ENCODE results near the gene MMP8. TPM values are rescaled to one million over a fixed set of nuclear protein-coding genes. Genes with fewer than 3 reads are reported as not detected.

Gene MMP8
- total and polyA plus RNA-seq, 8 donors, result 0.11 to 4.6 (median 0.27) TPM; not detected in 2

DNA sequence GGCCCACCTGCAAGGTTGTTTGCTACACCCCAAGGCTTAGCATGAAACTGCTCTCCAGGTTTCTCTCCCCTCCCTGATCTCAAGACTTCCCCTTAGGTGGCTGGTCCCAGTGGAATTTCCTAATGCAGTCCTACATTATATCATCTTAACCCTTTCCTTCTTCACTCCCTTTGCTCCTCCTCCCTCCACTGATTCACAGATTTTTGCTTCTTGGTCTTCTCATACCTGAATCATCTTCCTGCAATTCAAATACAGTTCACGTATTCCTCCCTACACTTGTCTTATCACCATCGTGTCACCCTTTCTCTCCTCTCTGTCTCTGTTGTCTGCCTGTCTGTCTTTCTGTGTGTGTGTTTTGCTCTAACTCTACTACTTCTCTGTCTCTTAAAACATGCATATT is 38.7 kb upstream of the MMP8 start:
- H3K36me3 ChIP-seq, result no peaks in the 10 kb centered on the region
- no peak overlapping the region for H3K4me3 ChIP-seq
- intact Hi-C loops (cut with DNase I), result no loop called here
- no peaks in the 10 kb centered on the region for H3K9me3 ChIP-seq
- no peak overlapping the region for H3K27ac ChIP-seq
- H3K27me3 ChIP-seq, result peaks cover 0 to 22% of the 10 kb centered on the region in 2 donors
- DNase-seq, result no peak
- peaks cover 3 to 7% of the 10 kb centered on the region in 2 donors for H3K4me1 ChIP-seq
- TF ChIP-seq, protein P1, sequence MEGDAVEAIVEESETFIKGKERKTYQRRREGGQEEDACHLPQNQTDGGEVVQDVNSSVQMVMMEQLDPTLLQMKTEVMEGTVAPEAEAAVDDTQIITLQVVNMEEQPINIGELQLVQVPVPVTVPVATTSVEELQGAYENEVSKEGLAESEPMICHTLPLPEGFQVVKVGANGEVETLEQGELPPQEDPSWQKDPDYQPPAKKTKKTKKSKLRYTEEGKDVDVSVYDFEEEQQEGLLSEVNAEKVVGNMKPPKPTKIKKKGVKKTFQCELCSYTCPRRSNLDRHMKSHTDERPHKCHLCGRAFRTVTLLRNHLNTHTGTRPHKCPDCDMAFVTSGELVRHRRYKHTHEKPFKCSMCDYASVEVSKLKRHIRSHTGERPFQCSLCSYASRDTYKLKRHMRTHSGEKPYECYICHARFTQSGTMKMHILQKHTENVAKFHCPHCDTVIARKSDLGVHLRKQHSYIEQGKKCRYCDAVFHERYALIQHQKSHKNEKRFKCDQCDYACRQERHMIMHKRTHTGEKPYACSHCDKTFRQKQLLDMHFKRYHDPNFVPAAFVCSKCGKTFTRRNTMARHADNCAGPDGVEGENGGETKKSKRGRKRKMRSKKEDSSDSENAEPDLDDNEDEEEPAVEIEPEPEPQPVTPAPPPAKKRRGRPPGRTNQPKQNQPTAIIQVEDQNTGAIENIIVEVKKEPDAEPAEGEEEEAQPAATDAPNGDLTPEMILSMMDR (IDR thresholded peaks at IDR 0.05), result no peak
- ATAC-seq, result no peak

DNA sequence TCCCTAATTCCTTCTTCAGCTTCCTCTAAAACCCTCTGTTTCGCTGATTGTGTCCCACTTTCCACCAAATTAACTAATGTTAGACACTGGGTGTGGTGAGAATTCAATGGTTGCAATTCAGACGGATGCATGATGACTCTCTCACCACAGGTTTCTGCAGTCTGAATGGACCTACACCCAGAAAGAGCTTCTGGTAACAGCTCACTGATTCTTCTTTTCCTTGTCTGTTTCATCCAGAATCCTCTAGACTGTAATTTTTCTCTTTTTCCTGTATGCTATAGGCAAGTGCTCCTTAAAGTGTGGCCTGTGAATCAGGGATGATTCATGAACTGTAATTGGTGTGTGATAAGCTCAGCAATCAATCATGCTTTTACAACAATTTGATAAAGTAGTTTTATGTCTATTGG is 37.6 kb upstream of the MMP8 start:
- H3K27ac ChIP-seq, result no peak overlapping the region
- ATAC-seq (no peak), DNase-seq (no peak)
- peaks cover 0 to 20% of the 10 kb centered on the region in 2 donors for H3K27me3 ChIP-seq
- no peak overlapping the region for H3K4me3 ChIP-seq
- H3K4me1 ChIP-seq, result peaks cover 3 to 14% of the 10 kb centered on the region in 2 donors
- TF ChIP-seq, protein P1 (IDR thresholded peaks at IDR 0.05), result no peak
- no peaks in the 10 kb centered on the region for H3K36me3 ChIP-seq
- no peaks in the 10 kb centered on the region for H3K9me3 ChIP-seq
- intact Hi-C loops (cut with DNase I), result no loop called here

DNA sequence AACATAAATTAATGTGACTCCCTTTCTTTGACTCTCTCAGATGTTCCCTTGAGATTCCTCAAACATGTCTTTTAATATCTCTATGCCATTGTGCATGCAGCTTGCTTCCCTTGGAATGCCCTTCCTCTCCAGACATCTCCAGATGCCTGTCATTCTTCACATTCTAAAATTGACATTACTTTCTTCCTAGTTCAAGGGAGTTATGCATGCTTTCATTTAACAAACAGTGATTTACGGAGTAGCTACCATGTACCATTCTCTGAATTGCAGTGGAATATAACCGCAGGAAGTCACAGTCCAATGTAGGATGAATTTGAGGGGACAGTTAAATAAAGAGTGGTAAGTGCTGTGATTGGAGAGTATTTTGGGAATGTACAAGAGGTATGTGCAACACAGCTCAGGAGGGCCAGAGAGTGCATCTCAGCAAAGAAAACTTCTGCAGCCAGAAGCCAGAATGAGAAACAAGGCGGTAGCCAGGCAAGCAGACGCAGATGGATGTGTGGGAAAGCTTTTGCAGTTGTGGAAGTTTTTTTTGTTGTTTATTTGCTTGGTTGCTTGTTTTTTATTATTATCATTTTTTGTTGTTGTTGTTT is 37.0 kb upstream of the MMP8 start:
- intact Hi-C loops (cut with DNase I), result no loop called here
- peaks cover 3 to 14% of the 10 kb centered on the region in 2 donors for H3K4me1 ChIP-seq
- no peak overlapping the region for H3K27ac ChIP-seq
- H3K36me3 ChIP-seq, result no peaks in the 10 kb centered on the region
- DNase-seq (no peak), ATAC-seq (no peak)
- H3K27me3 ChIP-seq, result peaks cover 0 to 26% of the 10 kb centered on the region in 2 donors
- no peak overlapping the region for H3K4me3 ChIP-seq
- no peaks in the 10 kb centered on the region for H3K9me3 ChIP-seq
- TF ChIP-seq, protein P1 (IDR thresholded peaks at IDR 0.05), result no peak

DNA sequence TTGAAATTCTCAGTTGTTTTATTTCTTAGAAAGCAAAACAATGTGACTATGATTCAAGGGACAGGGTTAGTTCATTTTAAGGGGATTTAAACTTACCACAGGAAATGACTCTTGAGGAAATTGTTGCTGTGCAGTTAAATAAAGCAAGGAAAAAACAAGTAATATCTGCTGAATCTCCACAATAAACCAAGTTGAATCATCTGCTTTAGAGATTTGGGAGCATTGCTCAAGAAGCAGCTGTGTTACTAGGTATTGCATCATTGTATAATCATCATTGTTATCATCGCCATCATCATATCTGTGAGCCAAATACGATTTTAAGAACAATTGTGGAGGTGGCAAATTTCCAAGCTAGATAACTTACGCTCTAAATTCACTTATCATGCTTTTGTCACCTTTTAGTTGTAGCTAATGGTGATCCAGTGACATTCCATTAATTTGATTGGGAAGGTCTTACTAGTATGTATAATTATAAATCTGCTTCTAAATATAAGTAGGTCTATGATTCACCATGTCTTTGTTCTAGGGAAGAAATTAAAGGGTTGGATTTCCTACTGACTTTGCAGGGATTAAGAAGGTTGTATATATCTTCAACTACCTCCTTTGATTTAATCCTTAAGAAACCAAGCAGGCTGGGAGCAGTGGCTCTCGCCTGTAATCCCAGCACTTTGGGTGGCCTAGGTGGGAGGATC is 35.7 kb upstream of the MMP8 start:
- Histone ChIP-seq H3K27me3 (peaks cover 0 to 31% of the 10 kb centered on the region in 2 donors), H3K27ac (no peak overlapping the region), H3K36me3 (no peaks in the 10 kb centered on the region), H3K4me1 (peaks cover 3 to 14% of the 10 kb centered on the region in 2 donors), H3K4me3 (no peak overlapping the region), H3K9me3 (no peaks in the 10 kb centered on the region)
- intact Hi-C loops (cut with DNase I), result no loop called here
- peak in 2 of 4 donors; percentile 18 to 26 for DNase-seq
- ATAC-seq, result peak; percentile 56
- TF ChIP-seq, protein P1 (IDR thresholded peaks at IDR 0.05), result no peak

DNA sequence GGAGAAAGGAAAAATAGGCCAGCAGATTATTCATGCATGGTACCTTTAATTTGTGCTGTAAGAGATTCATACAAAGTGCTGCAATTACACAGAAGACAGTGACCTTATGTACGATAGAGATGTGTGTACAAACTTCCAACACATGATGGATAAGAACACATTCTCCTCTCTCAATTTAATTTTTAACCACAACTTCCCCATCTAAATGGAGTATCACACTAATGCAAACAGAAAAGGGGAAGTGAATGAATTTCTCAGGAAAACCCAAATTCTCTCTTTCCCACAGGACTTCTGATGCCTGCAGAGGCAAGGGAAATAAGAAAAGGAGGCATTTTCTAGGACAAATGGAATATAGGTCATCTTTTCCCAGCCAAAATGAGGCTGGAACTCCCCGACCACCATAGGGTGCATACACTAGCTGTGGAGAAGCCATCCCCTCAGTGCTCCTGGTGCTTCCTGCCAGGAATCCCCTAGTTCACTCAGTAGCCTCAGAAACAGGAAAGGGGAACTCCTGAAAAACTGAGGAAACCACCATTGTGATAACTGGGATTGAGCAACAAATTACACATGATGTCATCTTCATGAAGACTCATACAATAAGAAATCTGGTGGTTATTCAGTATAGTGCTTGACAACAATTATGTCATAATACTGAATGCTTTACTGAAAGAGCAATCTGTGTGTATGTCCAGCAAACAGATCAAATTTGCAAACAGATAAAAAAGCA is 33.2 kb upstream of the MMP8 start:
- Histone ChIP-seq H3K9me3 (no peaks in the 10 kb centered on the region), H3K36me3 (no peaks in the 10 kb centered on the region), H3K4me3 (no peak overlapping the region), H3K4me1 (peaks cover 3 to 14% of the 10 kb centered on the region in 2 donors), H3K27me3 (peaks cover 0 to 51% of the 10 kb centered on the region in 2 donors), H3K27ac (no peak overlapping the region)
- intact Hi-C loops (cut with DNase I), result no loop called here
- ATAC-seq (peak; percentile 29), DNase-seq (no peak)
- TF ChIP-seq, protein P1 (IDR thresholded peaks at IDR 0.05), result no peak
